K562 (cell line): Measurements from ENCODE around the gene RXRA. TPM values are rescaled to one million over a fixed set of nuclear protein-coding genes. Genes with fewer than 3 reads are reported as not detected.

Experiments
- ATAC-seq: fragments of 200-7000 bp; cut with Tn5 transposase; 3 replicates; pipeline ENCODE4 v1.9.1; 2020; ENCODE audit warnings: moderate library complexity
- BruUV-seq: library from RNA; stranded (reverse); fragments of 400-500 nt; replicated peaks from 2 replicates; lab custom pipeline; 2021; lab: Mats Ljungman, UMichigan
- CTCF ChIA-PET: fragments of 300-600 bp; formaldehyde crosslinking; extraction: SDS; loops from one replicate; lab custom pipeline; 2021; ENCODE audit warnings: low intra/inter-chr PET ratio; lab: Yijun Ruan, JAX
- POLR2A ChIA-PET: fragments of 300-600, 350-650 bp; sonication (Branson Sonifier 250); formaldehyde crosslinking; extraction: SDS; loops from one replicate; lab custom pipeline; 2021; ENCODE audit warnings: antibody characterized with exemption, inconsistent platforms; lab: Yijun Ruan, JAX
- DNase-seq, 4 experiments: peaks; one replicate each; pipeline versions ENCODE4 v3.0.0 to v3.0.0-alpha.2; 2011 to 2018; ENCODE audit warnings: low spot score in 3 of 4, mixed read lengths in 3 of 4; ENCODE audit errors: extremely low read depth in 1 of 4
- FAIRE-seq: peaks from 2 replicates; lab custom pipeline; 2011; peaks lifted over from hg19 to GRCh38; lab: Jason Lieb, UNC
- H2AFZ ChIP-seq: 2 replicates; pipeline ENCODE4 v1.6.0; 2011; ENCODE audit warnings: low read depth, low read length, control low read depth, inconsistent platforms
- H3K27ac ChIP-seq: fragments of 200-600 bp; 3 replicates; pipeline ENCODE4 v1.8.0; 2011; ENCODE audit warnings: low read depth, mild to moderate bottlenecking, control low read depth, inconsistent platforms, low read length, moderate library complexity, mixed read lengths; ENCODE audit errors: extremely low read depth
- H3K27me3 ChIP-seq, 2 experiments: fragments of 300-600 bp in 1 of 2; 2 replicates in 1 of 2; 3 replicates in 1 of 2; pipeline versions ENCODE4 v1.6.0 to v1.8.0; 2011; ENCODE audit warnings: inconsistent platforms in 2 of 2, low read length in 2 of 2, mild to moderate bottlenecking in 1 of 2, mixed read lengths in 1 of 2, moderate library complexity in 1 of 2; ENCODE audit not compliant: control insufficient read depth in 2 of 2, insufficient read depth in 2 of 2
- H3K36me3 ChIP-seq: fragments of 300-600 bp; 3 replicates; pipeline ENCODE4 v1.8.0; 2011; ENCODE audit warnings: mild to moderate bottlenecking, low read length, inconsistent platforms; ENCODE audit not compliant: control insufficient read depth, insufficient read depth
- H3K4me1 ChIP-seq, 2 experiments: fragments of 200-600 bp in 1 of 2; replicated peaks in 1 of 2; 2 replicates in 1 of 2; 3 replicates in 1 of 2; pipeline versions ENCODE4 v1.5.1 to v1.8.0; 2011; ENCODE audit warnings: inconsistent platforms in 2 of 2, low read length in 2 of 2, mild to moderate bottlenecking in 1 of 2, mixed read lengths in 1 of 2, moderate library complexity in 1 of 2; ENCODE audit not compliant: control insufficient read depth in 2 of 2, insufficient read depth in 2 of 2
- H3K4me2 ChIP-seq: 2 replicates; pipeline ENCODE4 v1.6.1; 2011; ENCODE audit warnings: low read length, control low read depth, inconsistent platforms, mixed read lengths; ENCODE audit not compliant: insufficient read depth
- H3K4me3 ChIP-seq: fragments of 200-600 bp; sonication (generic), shearing (Covaris generic); 2 replicates; pipeline ENCODE4 v1.5.1; 2016; ENCODE audit warnings: control low read depth, inconsistent platforms
- H3K79me2 ChIP-seq: fragments of 200-600 bp; 3 replicates; pipeline ENCODE4 v1.8.0; 2011; ENCODE audit warnings: low read length, inconsistent platforms; ENCODE audit not compliant: control insufficient read depth, insufficient read depth
- H3K9ac ChIP-seq, 2 experiments: 2 replicates each; pipeline versions ENCODE4 v1.6.0 to v1.6.1; 2011; ENCODE audit warnings: low read depth in 2 of 2, low read length in 2 of 2, control low read depth in 1 of 2, inconsistent platforms in 1 of 2, mild to moderate bottlenecking in 1 of 2, mixed read lengths in 1 of 2; ENCODE audit not compliant: insufficient read depth in 1 of 2
- H3K9me1 ChIP-seq: one replicate; pipeline ENCODE4 v1.6.0; 2011; ENCODE audit warnings: inconsistent platforms, mild to moderate bottlenecking, low read length, moderate library complexity; ENCODE audit not compliant: control insufficient read depth, insufficient read depth
- H3K9me3 ChIP-seq: replicated peaks from 2 replicates; pipeline ENCODE4 v1.5.1; 2011; ENCODE audit warnings: low read depth, low read length, inconsistent platforms; ENCODE audit not compliant: control insufficient read depth, insufficient read depth
- H4K20me1 ChIP-seq: replicated peaks from 2 replicates; pipeline ENCODE4 v1.6.1; 2011; ENCODE audit warnings: low read length, inconsistent platforms, mixed read lengths; ENCODE audit not compliant: control insufficient read depth, insufficient read depth
- ARID2 ChIP-seq: fragments of 450-650 bp; IDR thresholded peaks from 2 replicates; pipeline ENCODE4 v1.6.1; 2017; ENCODE audit warnings: antibody characterized with exemption, mild to moderate bottlenecking
- FOXP1 ChIP-seq: sonication (generic); formaldehyde crosslinking; IDR thresholded peaks from 2 replicates; pipeline ENCODE4 v1.8.0; 2022; ENCODE audit warnings: mild to moderate bottlenecking, missing genetic modification reagents
- RBM14 ChIP-seq: fragments of 200-400 bp; formaldehyde crosslinking; IDR thresholded peaks from 2 replicates; pipeline ENCODE4 v1.6.1; 2018; ENCODE audit warnings: low read depth, mild to moderate bottlenecking, low read length, moderate library complexity, borderline replicate concordance; ENCODE audit not compliant: insufficient read depth
- ZNF134 ChIP-seq: fragments of 250-450 bp; sonication (Bioruptor Pico); conservative IDR thresholded peaks from 2 replicates; pipeline ENCODE4 v1.4.0; 2020
- ZNF140 ChIP-seq: fragments of 250-450 bp; sonication (Bioruptor Pico); IDR thresholded peaks from 2 replicates; pipeline ENCODE4 v1.8.0; 2021; ENCODE audit warnings: moderate library complexity, mild to moderate bottlenecking, inconsistent platforms
- ZNF586 ChIP-seq: fragments of 450-650 bp; formaldehyde crosslinking; conservative IDR thresholded peaks from 2 replicates; pipeline ENCODE4 v1.4.0; 2020; ENCODE audit warnings: mild to moderate bottlenecking, moderate library complexity
- WGBS: fragments of 100-300 bp; shearing (Covaris generic); methylation state at CpG from one replicate; pipeline ENCODE4 v1.1.6; 2016; ENCODE audit warnings: low coverage, mixed read lengths; ENCODE audit not compliant: insufficient coverage; ENCODE audit errors: missing lambda C conversion rate; 5-methylcytosine and 5-hydroxymethylcytosine counted together
- in situ Hi-C: fragments of 300-500 bp; cut with MboI; formaldehyde crosslinking; loops from 4 replicates; pipeline ENCODE4 v1.15.0; 2018; ENCODE audit warnings: inconsistent platforms, mixed read lengths
- intact Hi-C: fragments of 100-400 bp; cut with micrococcal nuclease; formaldehyde crosslinking; loops from 2 replicates; pipeline ENCODE4 v1.14.2; 2022
- polyA plus RNA-seq, 8 experiments: library from polyadenylated mRNA; depleted of rRNA in 4 of 8; stranded (reverse) in 5 of 8; unstranded in 3 of 8; fragments of >200 nt; fragmentation: Nextera tagmentation in 2 of 8; fragmentation: Illumina TruSeq in 1 of 8; extraction: Ambion mirVana in 2 of 8; extraction: Trizol in 1 of 8; gene quantifications; 2 replicates each; pipeline versions ENCODE4 v1.2.1 to v1.2.3, GENCODE V29; 2011 to 2014; ENCODE audit warnings: inconsistent platforms in 1 of 8, missing spikeins in 1 of 8
- total RNA-seq, 7 experiments: library from RNA; depleted of rRNA in 6 of 7; stranded (reverse); fragments of >200 nt in 6 of 7; fragmentation: Illumina TruSeq in 2 of 7; extraction: Trizol in 2 of 7; gene quantifications; 2 replicates each; pipeline versions ENCODE4 v1.2.1 to v1.2.3, GENCODE V29; 2011 to 2021; ENCODE audit warnings: low replicate concordance in 1 of 7
- TF ChIP-seq, protein P1 (sequence below): conservative IDR thresholded peaks from 2 replicates; pipeline ENCODE4 v1.6.1; 2011; ENCODE audit warnings: low read depth, mild to moderate bottlenecking, low read length; ENCODE audit not compliant: control insufficient read depth
- TF ChIP-seq, protein P2 (sequence below): fragments of 450-650 bp; formaldehyde crosslinking; IDR thresholded peaks from 2 replicates; pipeline ENCODE4 v1.4.0; 2022; ENCODE audit warnings: mild to moderate bottlenecking, moderate library complexity

Gene RXRA
- total and polyA plus RNA-seq, 9 of the 15 experiments (the other 6 are each of a cell fraction or from before 2014, with no cell fraction given), result 0.35 to 23.6 (median 4.6) TPM

DNA sequence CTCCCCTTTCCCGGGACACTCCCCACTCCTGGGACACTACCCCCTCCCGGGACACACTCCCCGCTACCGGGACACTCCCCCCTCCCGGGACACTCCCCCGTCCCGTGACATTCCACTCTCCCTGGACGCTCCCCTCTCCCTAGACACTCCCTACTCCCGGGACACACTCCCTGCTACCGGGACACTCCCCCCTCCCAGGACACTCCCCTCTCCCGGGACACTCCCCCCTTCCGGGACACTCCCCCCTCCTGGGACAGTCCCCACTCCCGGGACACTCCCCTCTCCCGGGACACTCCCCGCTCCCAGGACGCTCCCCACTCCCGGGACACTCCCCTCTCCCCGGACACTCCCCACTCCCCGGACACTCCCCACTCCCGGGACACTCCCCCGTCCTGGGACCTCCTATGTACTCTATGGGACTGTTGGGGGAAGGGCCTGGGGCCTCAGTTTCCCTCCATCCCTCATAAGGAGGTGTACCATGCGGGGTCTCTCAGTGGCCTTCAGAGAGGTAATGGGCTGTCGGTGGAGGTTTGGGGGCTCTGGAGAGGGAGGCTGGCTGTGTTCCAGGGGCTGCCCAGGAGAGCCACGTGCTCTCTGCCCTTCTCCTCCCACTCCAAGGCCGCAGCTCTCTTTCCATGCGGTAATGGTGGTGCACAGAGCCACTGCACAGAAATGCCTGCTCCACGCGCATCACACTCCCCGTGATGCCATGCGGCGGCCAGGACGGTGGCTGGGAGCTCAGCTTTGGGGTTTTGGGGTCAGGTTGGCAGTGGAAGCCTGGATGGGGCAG lies 96.2 kb downstream of the RXRA start:
- no peak overlapping the region for H3K27ac ChIP-seq
- no peak overlapping the region for H3K4me3 ChIP-seq
- no peaks in the 10 kb centered on the region for H3K9me3 ChIP-seq
- H3K9me1 ChIP-seq, result peaks cover 7% of the 10 kb centered on the region
- DNase-seq, result peak in 2 of 4 experiments; percentile 56 to 62
- H3K79me2 ChIP-seq, result no peaks in the 10 kb centered on the region
- no peaks in the 10 kb centered on the region for H3K27me3 ChIP-seq
- ATAC-seq, result no peak
- in situ Hi-C loops (no loop called here), intact Hi-C loops (no loop called here)
- H3K36me3 ChIP-seq, result no peaks in the 10 kb centered on the region
- BruUV-seq, result no TSS peak
- POLR2A ChIA-PET, result no interaction called here
- no peak overlapping the region for H2AFZ ChIP-seq
- 79% methylated on average over 10 of the region's 32 CpGs for WGBS
- H3K4me2 ChIP-seq, result no peak overlapping the region
- H4K20me1 ChIP-seq, result peaks cover 4% of the 10 kb centered on the region; the same call in 1 of the 2 replicates
- H3K4me1 ChIP-seq, result peaks cover 0 to 51% of the 10 kb centered on the region in 2 experiments; a peak in 2 of 5 replicates
- CTCF ChIA-PET, result no interaction called here
- H3K9ac ChIP-seq, result no peak overlapping the region
- TF ChIP-seq ZNF134 (CRISPR knock-in tag), result no peak
- TF ChIP-seq FOXP1 (CRISPR knock-in tag), result no peak
- TF ChIP-seq ARID2, result no peak
- TF ChIP-seq ZNF140 (CRISPR knock-in tag), result no peak
- TF ChIP-seq, protein P1, sequence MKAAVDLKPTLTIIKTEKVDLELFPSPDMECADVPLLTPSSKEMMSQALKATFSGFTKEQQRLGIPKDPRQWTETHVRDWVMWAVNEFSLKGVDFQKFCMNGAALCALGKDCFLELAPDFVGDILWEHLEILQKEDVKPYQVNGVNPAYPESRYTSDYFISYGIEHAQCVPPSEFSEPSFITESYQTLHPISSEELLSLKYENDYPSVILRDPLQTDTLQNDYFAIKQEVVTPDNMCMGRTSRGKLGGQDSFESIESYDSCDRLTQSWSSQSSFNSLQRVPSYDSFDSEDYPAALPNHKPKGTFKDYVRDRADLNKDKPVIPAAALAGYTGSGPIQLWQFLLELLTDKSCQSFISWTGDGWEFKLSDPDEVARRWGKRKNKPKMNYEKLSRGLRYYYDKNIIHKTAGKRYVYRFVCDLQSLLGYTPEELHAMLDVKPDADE, result no peak
- TF ChIP-seq ZNF586, result no peak
- TF ChIP-seq, protein P2, sequence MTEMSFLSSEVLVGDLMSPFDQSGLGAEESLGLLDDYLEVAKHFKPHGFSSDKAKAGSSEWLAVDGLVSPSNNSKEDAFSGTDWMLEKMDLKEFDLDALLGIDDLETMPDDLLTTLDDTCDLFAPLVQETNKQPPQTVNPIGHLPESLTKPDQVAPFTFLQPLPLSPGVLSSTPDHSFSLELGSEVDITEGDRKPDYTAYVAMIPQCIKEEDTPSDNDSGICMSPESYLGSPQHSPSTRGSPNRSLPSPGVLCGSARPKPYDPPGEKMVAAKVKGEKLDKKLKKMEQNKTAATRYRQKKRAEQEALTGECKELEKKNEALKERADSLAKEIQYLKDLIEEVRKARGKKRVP, result no peak
- TF ChIP-seq RBM14, result no peak
- FAIRE-seq, result no peak
